Measurements from ENCODE around the gene KLHL22.
A peak's percentile ranks its signal among the peaks of the same experiment; 100 is the strongest.
"Not testable (repeated sequence)": the region's sequence is repeated elsewhere in the genome, so short reads cannot be mapped to it uniquely, and the experiment has no call there.

Gene KLHL22

DNA sequence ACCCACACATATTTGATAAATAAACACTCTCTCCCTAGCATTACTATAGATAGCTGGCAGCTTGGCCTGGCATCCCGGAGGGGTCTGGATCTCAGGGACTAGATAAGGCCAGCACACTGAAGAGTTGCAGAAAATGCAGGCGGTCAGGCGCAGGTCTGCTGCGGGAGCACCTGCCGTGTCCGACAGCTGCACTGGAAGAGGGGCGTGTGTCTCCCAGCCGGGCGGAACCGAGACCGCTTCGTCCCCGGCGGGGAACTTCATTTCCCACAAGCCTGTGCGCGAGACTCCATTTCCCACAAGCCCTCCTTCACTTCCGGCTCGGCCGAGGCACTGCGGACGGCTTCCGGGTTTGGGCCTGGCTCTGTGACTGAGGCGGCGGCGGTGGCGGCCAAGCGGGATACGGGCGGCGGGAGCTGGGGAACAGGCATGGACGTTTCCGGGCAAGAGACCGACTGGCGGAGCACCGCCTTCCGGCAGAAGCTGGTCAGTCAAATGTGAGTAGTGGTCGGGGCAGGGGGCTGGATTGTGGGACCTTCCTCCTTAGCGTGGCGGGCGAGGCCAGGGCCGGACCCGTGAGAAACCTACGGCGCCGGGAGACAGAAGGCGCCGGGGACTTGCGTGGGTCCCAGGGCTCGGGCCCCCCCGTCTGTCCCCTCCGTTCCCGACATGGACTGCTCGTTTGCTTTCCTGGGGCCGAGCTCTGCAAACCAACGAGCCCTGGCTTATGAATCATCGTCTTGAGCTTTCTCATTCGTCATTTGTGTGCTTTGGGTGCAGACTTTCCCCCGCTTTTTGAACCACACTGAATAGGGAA is 11.9 kb upstream of the KLHL22 start, which contains the start of gene MED15:
TSS of gene MED15 (plus strand) at position 358 of the 814 bp plus-strand sequence. CDS start at position 427, 69 bp downstream.
- no peak within 1 kb of the TSS for H3K27ac ChIP-seq (ENCODE audit: low read depth, low read length, poor library complexity, severe bottlenecking)
- peak within 1 kb of the TSS; percentile 96 for H3K4me3 ChIP-seq (ENCODE audit: low read depth, low read length, poor library complexity, severe bottlenecking)
- peaks cover 47% of the 10 kb centered on the region for H3K79me2 ChIP-seq (ENCODE audit: insufficient read depth, low read length)

DNA sequence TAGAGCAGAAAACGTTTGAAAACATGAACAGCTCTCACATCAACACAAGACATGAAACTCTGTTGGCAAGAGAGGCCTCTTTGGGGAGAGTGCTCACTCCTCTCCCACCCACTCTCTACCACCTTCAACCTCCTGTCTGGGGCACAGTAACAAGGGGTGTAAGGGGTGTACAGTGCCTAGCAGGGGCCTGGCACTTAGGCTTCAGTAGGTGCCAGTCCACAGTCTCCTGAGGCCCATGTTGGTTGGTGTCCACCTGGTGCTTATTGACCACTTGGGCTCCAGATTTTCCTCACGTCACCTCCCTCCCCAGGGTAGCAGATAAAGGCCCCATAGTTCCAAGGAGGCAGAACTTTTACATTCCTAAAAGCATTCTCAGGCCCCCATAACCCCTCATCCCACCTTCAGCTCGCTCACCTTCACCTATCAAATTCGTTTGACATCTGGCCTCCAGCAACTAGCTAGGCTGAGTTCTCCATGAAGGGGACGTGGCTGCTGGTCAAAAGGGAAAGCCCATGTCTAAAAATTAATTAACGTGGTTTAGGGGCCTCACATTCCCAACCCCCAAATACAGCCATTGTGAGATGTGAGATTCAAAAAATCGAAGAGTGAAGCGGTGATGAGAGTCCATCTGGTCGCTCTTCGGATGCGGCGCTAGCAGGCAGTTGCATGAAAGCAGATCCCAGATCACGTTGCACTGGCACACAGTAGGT is 11.1 kb upstream of the KLHL22 start:
- no peaks in the 10 kb centered on the region for H4K20me1 ChIP-seq (ENCODE audit: insufficient read depth, low read length)
- no peaks in the 10 kb centered on the region for H3K27me3 ChIP-seq (ENCODE audit: insufficient read depth, low read length)
- H3K4me1 ChIP-seq (ENCODE audit: insufficient read depth, low read length, severe bottlenecking): peaks cover 38% of the 10 kb centered on the region
- TF ChIP-seq EZH2 (IDR thresholded peaks at IDR 0.05; ENCODE audit: borderline replicate concordance, low read length) (no peak), CTCF (IDR thresholded peaks at IDR 0.05; ENCODE audit: low read length) (no peak)
- 0 out of 2 replicates have a peak overlapping the region, but pooled peaks have one; percentile 77 for H2AFZ ChIP-seq (ENCODE audit: low read length)
- no peaks in the 10 kb centered on the region for H3K9me3 ChIP-seq (ENCODE audit: low read length)
- H3K9ac ChIP-seq (ENCODE audit: low read length): peak overlapping the region; percentile 3; the same call in 1 of the 2 replicates
- H3K79me2 ChIP-seq (ENCODE audit: insufficient read depth, low read length): peaks cover 40% of the 10 kb centered on the region
- peak overlapping the region; percentile 95 for H3K4me2 ChIP-seq (ENCODE audit: low read length)
- no peaks in the 10 kb centered on the region for H3K9me2 ChIP-seq (ENCODE audit: low read depth, low read length)
- no peaks in the 10 kb centered on the region for H3F3A ChIP-seq (ENCODE audit: insufficient read depth, low read length)
- H3K4me3 ChIP-seq (ENCODE audit: low read depth, low read length, poor library complexity, severe bottlenecking): peak overlapping the region; percentile 96
- no peaks in the 10 kb centered on the region for H3K36me3 ChIP-seq (ENCODE audit: insufficient read depth, low read length)
- no peak overlapping the region for H3K27ac ChIP-seq (ENCODE audit: low read depth, low read length, poor library complexity, severe bottlenecking)

More for the DNA sequence above, 11.9 kb upstream of the KLHL22 start, which contains the start of gene MED15:
- Histone ChIP-seq H3F3A (ENCODE audit: insufficient read depth, low read length) (no peaks in the 10 kb centered on the region), H3K27me3 (ENCODE audit: insufficient read depth, low read length) (no peaks in the 10 kb centered on the region), H3K9me3 (ENCODE audit: low read length) (no peaks in the 10 kb centered on the region), H3K4me2 (ENCODE audit: low read length) (peak within 1 kb of the TSS; percentile 95), H3K9ac (ENCODE audit: low read length) (peak within 1 kb of the TSS; percentile 86), H4K20me1 (ENCODE audit: insufficient read depth, low read length) (no peaks in the 10 kb centered on the region), H3K4me1 (ENCODE audit: insufficient read depth, low read length, severe bottlenecking) (peaks cover 38% of the 10 kb centered on the region), H2AFZ (ENCODE audit: low read length) (0 out of 2 replicates have a peak within 1 kb of the TSS, but pooled peaks have one; percentile 77), H3K9me2 (ENCODE audit: low read depth, low read length) (no peaks in the 10 kb centered on the region), H3K36me3 (ENCODE audit: insufficient read depth, low read length) (no peaks in the 10 kb centered on the region)
- no peak for TF ChIP-seq CTCF (IDR thresholded peaks at IDR 0.05; ENCODE audit: low read length)
- no peak for TF ChIP-seq EZH2 (IDR thresholded peaks at IDR 0.05; ENCODE audit: borderline replicate concordance, low read length)

- not testable (repeated sequence) for H3K27ac ChIP-seq (ENCODE audit: low read depth, low read length, poor library complexity, severe bottlenecking); H2AFZ ChIP-seq (ENCODE audit: low read length); H3K9me3 ChIP-seq (ENCODE audit: low read length); H3K4me3 ChIP-seq (ENCODE audit: low read depth, low read length, poor library complexity, severe bottlenecking); H3K36me3 ChIP-seq (ENCODE audit: insufficient read depth, low read length); H3K27me3 ChIP-seq (ENCODE audit: insufficient read depth, low read length); H3K4me2 ChIP-seq (ENCODE audit: low read length); H3K9ac ChIP-seq (ENCODE audit: low read length); H3F3A ChIP-seq (ENCODE audit: insufficient read depth, low read length); H3K9me2 ChIP-seq (ENCODE audit: low read depth, low read length); H4K20me1 ChIP-seq (ENCODE audit: insufficient read depth, low read length)
- peaks cover 18% of the 10 kb centered on the region for H3K79me2 ChIP-seq (ENCODE audit: insufficient read depth, low read length)
- peaks cover 15% of the 10 kb centered on the region for H3K4me1 ChIP-seq (ENCODE audit: insufficient read depth, low read length, severe bottlenecking)
These were observed 8.8 kb upstream of the KLHL22 start for GRCh38 chr22:20504293-20504922.

Data from OCI-LY1 (cell line).